Fibroblast of villous mesenchyme (primary cell): ENCODE data around the gene PDIA5. TPM values are rescaled to one million over a fixed set of nuclear protein-coding genes. Genes with fewer than 3 reads are reported as not detected.
A peak's percentile ranks its signal among the peaks of the same experiment; 100 is the strongest.

Experiments used
- DNase-seq: peaks from one replicate; pipeline ENCODE4 v3.0.0-alpha.2; 2010; ENCODE audit warnings: low read depth
- H3K4me3 ChIP-seq: 2 replicates; pipeline ENCODE4 v1.5.1; 2011; ENCODE audit warnings: low read depth, mild to moderate bottlenecking, low read length
- CTCF ChIP-seq: IDR thresholded peaks from 2 replicates; pipeline ENCODE4 v1.5.1; 2012; ENCODE audit warnings: low read depth, mild to moderate bottlenecking, low read length; ENCODE audit not compliant: insufficient read depth
- total RNA-seq: library from RNA; depleted of rRNA; stranded (reverse); fragments of >200 nt; gene quantifications from 2 replicates; pipeline ENCODE4 v1.2.3, GENCODE V29; 2012

PDIA5 gene
- total RNA-seq, 1 donor: 43.6 TPM

GRCh38 chr3:123122525-123123315 is 55.9 kb downstream of the PDIA5 start:
- no peak for TF ChIP-seq CTCF
- H3K4me3 ChIP-seq: no peak overlapping the region
- peak; percentile 22 for DNase-seq

- no peak for DNase-seq
- no peak overlapping the region for H3K4me3 ChIP-seq
- TF ChIP-seq CTCF: no peak
Measured at GRCh38 chr3:123123716-123124616, 57.1 kb downstream of the PDIA5 start.

GRCh38 chr3:123124971-123125370 is 58.1 kb downstream of the PDIA5 start:
- TF ChIP-seq CTCF: no peak
- no peak overlapping the region for H3K4me3 ChIP-seq
- no peak for DNase-seq

GRCh38 chr3:123126031-123126430 is 59.2 kb downstream of the PDIA5 start:
- DNase-seq: no peak
- no peak for TF ChIP-seq CTCF
- H3K4me3 ChIP-seq: no peak overlapping the region

GRCh38 chr3:123126653-123127052 is 59.8 kb downstream of the PDIA5 start:
- DNase-seq: no peak
- no peak for TF ChIP-seq CTCF
- H3K4me3 ChIP-seq: no peak overlapping the region

GRCh38 chr3:123129092-123129491 is 62.3 kb downstream of the PDIA5 start:
- no peak for DNase-seq
- no peak overlapping the region for H3K4me3 ChIP-seq
- TF ChIP-seq CTCF: no peak
